ENCODE measurements around the gene RBMX. TPM values are rescaled to one million over a fixed set of nuclear protein-coding genes. Genes with fewer than 3 reads are reported as not detected.
"Not testable (repeated sequence)": the region's sequence is repeated elsewhere in the genome, so short reads cannot be mapped to it uniquely, and the experiment has no call there.

The RBMX gene
- total RNA-seq, 2 donors from 2014 or later: 91.5 to 105 TPM

DNA sequence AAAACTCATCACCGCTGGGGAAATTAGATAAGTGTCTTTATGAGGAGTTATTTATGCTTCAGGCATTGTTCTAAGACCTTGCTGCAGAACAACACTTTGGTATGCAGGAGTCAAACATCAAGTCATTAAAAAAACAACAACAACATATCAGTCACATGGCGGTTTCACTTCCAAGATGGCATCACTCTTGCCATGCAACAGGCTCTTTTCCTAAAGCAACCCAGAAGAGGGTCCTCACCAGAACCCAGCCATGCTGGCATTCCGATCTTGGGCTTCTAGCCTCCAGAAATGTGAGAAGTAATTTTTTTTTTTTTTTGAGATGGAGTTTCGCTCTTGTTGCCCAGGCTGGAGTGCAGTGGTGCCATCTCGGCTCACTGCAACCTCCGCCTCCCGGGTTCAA is 8.7 kb upstream of the RBMX start:
- no peak for ATAC-seq
- no peak for DNase-seq
- intact Hi-C loops (cut with DNase I, micrococcal nuclease): no loop called here

GRCh38 chrX:136880003-136880451 is 498 bp downstream of the RBMX start:
- ATAC-seq (peak; percentile 56), DNase-seq (no peak)
- intact Hi-C loops (cut with DNase I, micrococcal nuclease): no loop called here

GRCh38 chrX:136879001-136879687 is 1.4 kb downstream of the RBMX start:
- ATAC-seq (no peak), DNase-seq (no peak)
- intact Hi-C loops (cut with DNase I, micrococcal nuclease): no loop called here

GRCh38 chrX:136878423-136878822 is 2.1 kb downstream of the RBMX start:
- ATAC-seq: no peak
- intact Hi-C loops (cut with DNase I, micrococcal nuclease): no loop called here
- DNase-seq: peak in 1 of 2 donors; percentile 7

- ATAC-seq; intact Hi-C loops (cut with DNase I, micrococcal nuclease); DNase-seq: not testable (repeated sequence)
Measured at GRCh38 chrX:136874114-136874513, 6.4 kb downstream of the RBMX start.

DNA sequence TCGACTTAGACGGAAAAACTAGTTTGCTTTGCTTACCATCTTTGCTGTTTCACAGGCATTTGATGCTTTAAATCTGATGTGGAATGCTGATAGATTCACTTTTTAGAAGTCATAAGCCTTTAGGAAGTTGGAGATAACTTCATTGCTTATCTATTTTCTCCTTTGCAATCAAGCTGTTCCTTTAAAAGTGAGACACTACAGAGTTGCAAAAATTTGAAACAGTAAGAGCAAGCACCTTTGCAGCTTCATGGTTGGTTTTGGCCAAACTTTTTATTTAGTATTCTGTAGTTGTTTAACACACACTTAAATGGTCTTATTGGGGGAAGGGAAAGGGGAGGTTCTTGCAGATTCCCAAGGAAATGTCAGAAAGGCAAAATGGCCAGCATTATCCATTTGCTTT is 7.3 kb downstream of the RBMX start:
- ATAC-seq; intact Hi-C loops (cut with DNase I, micrococcal nuclease); DNase-seq: not testable (repeated sequence)

GRCh38 chrX:136872091-136872700 is 8.3 kb downstream of the RBMX start:
- no peak for ATAC-seq
- DNase-seq: no peak
- intact Hi-C loops (cut with DNase I, micrococcal nuclease): no loop called here

GRCh38 chrX:136870064-136870463 is 10.5 kb downstream of the RBMX start:
- DNase-seq: no peak
- ATAC-seq: no peak
- intact Hi-C loops (cut with DNase I, micrococcal nuclease): no loop called here

DNA sequence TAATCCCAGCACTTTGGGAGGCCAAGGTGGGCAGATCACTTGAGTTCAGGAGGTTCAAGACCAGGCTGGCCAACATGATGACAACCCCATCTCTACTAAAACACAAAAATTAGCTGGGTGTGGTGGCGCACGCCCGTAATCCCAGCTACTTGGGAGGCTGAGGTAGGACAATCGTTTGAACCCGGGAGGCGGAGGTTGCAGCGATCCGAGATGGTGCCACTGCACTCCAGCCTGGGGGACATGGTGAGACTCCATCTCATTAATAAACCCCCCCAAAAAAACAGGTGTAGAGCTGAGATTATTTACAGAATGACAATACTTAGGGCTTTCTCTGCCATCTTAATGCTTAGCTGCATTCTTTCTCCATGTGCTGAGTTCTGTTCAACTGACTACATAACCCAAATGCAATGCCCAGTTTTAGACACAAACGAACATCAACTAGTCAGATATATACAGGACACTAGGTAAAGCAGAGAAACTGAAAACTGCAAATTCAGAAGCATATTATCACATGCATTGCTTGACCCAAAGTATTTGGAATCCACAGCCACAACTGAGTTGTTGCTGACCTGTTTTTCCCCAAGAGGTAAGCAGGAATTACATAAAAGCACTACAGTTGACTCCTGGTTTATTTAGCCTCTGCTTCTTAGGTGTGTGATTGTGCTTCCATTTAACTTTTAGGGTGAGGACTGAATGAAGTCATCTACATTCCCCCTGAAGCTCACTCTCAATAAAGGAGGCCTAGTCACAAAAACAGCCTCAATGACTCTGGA is 12.1 kb downstream of the RBMX start:
- ATAC-seq (no peak), DNase-seq (no peak)
- intact Hi-C loops (cut with DNase I, micrococcal nuclease): no loop called here

DNA sequence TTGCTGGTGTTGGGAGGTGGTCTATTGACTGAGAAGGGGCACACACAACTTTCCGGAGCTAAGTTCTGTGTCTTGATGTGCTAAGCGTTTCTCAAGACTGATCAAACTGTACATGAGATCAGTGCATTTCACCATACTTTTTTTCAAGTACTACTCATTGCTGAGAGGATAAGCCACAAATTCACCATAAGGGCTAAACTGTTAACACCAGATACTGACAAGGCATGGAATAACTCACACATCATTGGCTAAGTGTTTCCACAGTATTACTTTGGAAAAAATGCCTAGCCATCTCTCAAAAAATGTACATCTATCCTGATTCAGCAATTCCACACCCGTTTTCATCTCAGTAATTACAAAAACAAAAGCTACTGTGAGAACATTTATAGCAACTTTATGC is 13.0 kb downstream of the RBMX start:
- ATAC-seq: no peak
- DNase-seq: no peak
- intact Hi-C loops (cut with DNase I, micrococcal nuclease): no loop called here

DNA sequence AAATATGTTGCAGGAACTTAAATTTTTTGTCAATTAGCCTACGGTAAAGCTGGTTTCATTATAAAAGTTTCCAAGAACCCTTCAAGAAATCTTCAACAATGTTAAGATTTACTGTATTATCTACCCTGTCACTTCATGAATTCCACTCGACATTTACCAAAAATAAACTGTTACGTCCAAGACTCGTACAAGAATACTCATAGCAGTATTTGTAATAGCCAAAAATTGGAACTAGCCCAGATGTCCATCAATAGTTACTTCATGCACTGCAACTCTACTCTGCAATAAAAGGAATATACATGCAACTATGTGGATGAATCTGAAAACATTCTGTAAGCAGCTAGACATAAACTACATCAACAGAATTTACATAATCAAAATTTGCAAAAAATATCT is 13.4 kb downstream of the RBMX start:
- intact Hi-C loops (cut with DNase I, micrococcal nuclease): no loop called here
- ATAC-seq: no peak

GRCh38 chrX:136866337-136867095 is 14.0 kb downstream of the RBMX start:
- ATAC-seq (peak; percentile 50), DNase-seq (no peak)
- intact Hi-C loops (cut with DNase I, micrococcal nuclease): no loop called here

More for the DNA sequence above, 13.4 kb downstream of the RBMX start:
- DNase-seq: no peak

DNA sequence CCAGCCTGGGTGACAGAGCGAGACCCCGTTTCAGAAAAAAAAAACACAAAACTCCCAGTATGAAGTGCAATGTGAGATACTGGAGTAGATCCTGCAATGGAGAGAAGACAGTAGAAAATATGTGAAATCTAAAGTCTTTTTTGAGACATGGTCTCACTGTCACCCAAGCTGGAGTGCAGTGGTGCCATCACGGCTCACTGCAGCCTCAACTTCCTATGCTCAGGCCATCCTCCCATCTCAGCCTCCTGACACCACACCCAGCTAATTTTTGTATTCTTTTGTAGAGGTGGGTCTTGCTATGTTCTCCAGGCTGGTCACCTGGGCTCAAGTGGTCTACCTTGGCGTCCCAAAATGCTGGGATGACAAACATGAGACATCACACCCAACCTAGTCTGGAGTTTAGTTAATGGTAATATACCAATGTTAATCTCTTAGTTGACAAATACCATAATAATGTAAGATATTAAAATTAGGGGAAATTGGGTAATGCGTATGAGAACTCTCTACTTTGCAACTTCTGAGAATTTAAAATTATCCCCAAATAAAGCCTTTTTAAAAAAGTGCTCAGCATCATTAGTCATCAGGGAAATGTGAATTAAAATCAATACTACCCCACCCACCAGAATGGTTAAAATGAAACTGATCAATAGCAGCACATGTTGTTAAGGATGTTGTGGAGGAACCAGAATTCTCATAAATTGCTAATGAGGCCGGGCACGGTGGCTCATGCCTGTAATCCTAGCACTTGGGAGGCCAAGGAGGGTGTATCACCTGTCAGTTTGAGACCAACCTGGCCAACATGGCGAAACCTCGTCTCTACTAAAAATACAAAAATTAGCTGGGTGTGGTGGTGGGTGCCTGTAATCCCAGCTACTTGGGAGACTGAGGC is 15.0 kb downstream of the RBMX start:
- ATAC-seq (no peak), DNase-seq (no peak)
- intact Hi-C loops (cut with DNase I, micrococcal nuclease): no loop called here

- intact Hi-C loops (cut with DNase I, micrococcal nuclease): no loop called here
- DNase-seq (no peak), ATAC-seq (no peak)
Measured at GRCh38 chrX:136863826-136864225, 16.7 kb downstream of the RBMX start.

DNA sequence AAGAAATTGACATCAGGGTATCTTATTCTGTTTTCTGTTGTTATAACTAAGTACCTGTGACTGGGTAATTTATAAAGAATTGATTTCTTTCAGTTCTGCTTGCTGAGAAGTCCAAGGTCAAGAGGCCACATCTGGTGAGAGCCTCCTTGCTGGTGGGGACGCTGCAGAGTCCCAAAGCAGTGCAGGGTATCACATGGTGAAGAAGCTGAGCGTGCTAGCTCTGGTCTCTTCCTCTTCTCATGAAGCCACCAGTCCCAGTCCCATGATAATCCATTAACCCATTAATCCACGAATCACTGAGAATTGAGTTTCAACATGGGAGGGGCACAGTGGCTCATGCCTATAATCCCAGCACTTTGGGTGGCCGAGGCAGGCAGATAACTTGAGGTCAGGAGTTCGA is 18.0 kb downstream of the RBMX start:
- no peak for ATAC-seq

DNA sequence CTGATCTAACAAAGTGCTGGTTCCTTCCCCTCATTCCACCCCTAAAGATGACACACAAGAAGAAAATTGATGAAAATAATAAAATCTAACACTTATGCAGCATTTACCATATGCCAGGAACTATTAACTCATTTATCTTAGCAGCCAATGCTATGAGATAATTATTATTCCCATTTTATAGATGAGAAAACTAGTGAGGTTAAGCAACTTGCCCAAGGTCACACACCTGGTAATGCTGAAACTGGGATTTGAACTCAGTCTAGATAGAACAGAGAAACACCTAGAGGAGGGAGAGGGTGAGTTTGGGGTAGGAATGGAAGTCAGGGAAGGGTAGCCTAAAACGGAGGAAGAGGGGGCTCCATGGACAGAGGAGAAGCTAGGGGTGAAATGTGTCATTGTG is 18.6 kb downstream of the RBMX start:
- intact Hi-C loops (cut with DNase I, micrococcal nuclease): no loop called here
- DNase-seq (no peak), ATAC-seq (no peak)

More for the DNA sequence above, 18.0 kb downstream of the RBMX start:
- intact Hi-C loops (cut with DNase I, micrococcal nuclease): no loop called here
- no peak for DNase-seq

DNA sequence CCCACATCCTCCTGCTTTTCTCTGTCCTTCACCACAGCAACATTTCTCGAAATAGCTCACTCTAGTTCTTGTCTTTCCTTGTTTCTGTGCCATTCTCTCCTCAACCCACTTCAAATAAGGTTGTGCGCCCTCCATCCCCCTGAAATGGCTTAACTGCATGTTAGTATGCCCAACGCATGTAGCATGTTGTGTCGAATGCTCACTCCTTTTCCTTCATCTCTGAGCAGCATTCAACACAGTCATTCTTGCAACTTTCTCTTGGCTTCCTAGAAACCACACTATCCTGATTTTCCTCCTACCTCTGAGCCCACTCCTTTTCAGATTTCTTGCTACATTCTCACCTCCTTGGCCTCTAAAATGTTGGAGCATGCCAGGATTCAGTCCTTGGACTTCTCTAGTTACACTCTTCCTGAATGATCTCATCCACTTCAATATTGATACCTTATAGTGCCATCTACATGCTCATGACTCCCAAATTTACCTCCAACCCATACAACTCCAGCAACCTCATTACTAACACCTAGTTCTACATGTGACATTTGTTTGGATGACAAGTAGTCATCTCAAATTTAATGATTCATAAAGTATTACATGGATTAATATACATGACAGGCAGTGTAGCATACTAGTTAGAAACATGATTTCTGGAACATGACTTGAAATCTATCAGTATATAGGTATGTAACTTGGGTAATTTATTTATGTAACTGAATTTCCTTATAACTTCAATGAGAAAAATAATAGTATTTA is 22.3 kb downstream of the RBMX start:
- no peak for ATAC-seq
- intact Hi-C loops (cut with DNase I, micrococcal nuclease): no loop called here
- DNase-seq: no peak

GRCh38 chrX:136856551-136856950 is 24.0 kb downstream of the RBMX start:
- no peak for ATAC-seq

More at GRCh38 chrX:136856551-136856950, 24.0 kb downstream of the RBMX start:
- intact Hi-C loops (cut with DNase I, micrococcal nuclease): no loop called here
- DNase-seq: no peak
